IMR-90 (cell line): ENCODE data around the gene TEPSIN. TPM values are rescaled to one million over a fixed set of nuclear protein-coding genes. Genes with fewer than 3 reads are reported as not detected.

Experiments used
- ATAC-seq: fragments of 200-7000 bp; cut with Tn5 transposase; 2 replicates; pipeline ENCODE4 v1.9.1; 2020; ENCODE audit warnings: low read depth, mild to moderate bottlenecking, moderate library complexity
- BruUV-seq: library from RNA; stranded (reverse); fragments of 400-500 nt; replicated peaks from 2 replicates; lab custom pipeline; 2021; lab: Mats Ljungman, UMichigan
- CTCF ChIA-PET: fragments of 300-600 bp; formaldehyde crosslinking; extraction: SDS; loops from one replicate; lab custom pipeline; 2021; ENCODE audit warnings: antibody characterized with exemption; lab: Yijun Ruan, JAX
- POLR2A ChIA-PET: fragments of 300-600 bp; sonication (Branson Sonifier 250); formaldehyde crosslinking; loops from one replicate; lab custom pipeline; 2022; ENCODE audit warnings: antibody characterized with exemption; ENCODE audit not compliant: unreplicated experiment; lab: Charles Lee
- DNase-seq: peaks from one replicate; pipeline ENCODE4 v3.0.0; 2013
- H2AFZ ChIP-seq: replicated peaks from 2 replicates; pipeline ENCODE3; 2013; ENCODE audit warnings: low read length, mild to moderate bottlenecking; ENCODE audit not compliant: poor library complexity
- H2AK5ac ChIP-seq: 2 replicates; pipeline ENCODE4 v1.6.1; 2013; ENCODE audit warnings: low read depth, low read length, inconsistent platforms
- H2AK9ac ChIP-seq: replicated peaks from 2 replicates; pipeline ENCODE3; 2013; ENCODE audit warnings: mild to moderate bottlenecking, low read depth, low read length, moderate library complexity; ENCODE audit not compliant: poor library complexity
- H2BK120ac ChIP-seq: 2 replicates; pipeline ENCODE4 v1.6.1; 2013; ENCODE audit warnings: low read depth, low read length, inconsistent platforms
- H2BK15ac ChIP-seq: 3 replicates; pipeline ENCODE4 v1.6.1; 2013; ENCODE audit warnings: low read depth, low read length, inconsistent platforms
- H2BK20ac ChIP-seq: 2 replicates; pipeline ENCODE4 v1.6.1; 2013; ENCODE audit warnings: low read depth, mild to moderate bottlenecking, inconsistent platforms, low read length, moderate library complexity
- H2BK5ac ChIP-seq: 2 replicates; pipeline ENCODE4 v1.6.1; 2013; ENCODE audit warnings: mild to moderate bottlenecking, low read depth, low read length, inconsistent platforms; ENCODE audit not compliant: poor library complexity, severe bottlenecking
- H3K14ac ChIP-seq: replicated peaks from 2 replicates; pipeline ENCODE4 v1.6.1; 2013; ENCODE audit warnings: low read depth, low read length, inconsistent platforms
- H3K18ac ChIP-seq: 2 replicates; pipeline ENCODE4 v1.6.1; 2013; ENCODE audit warnings: low read depth, low read length, control low read depth
- H3K23ac ChIP-seq: 2 replicates; pipeline ENCODE4 v1.6.1; 2013; ENCODE audit warnings: low read depth, low read length, inconsistent platforms
- H3K27ac ChIP-seq: 2 replicates; pipeline ENCODE4 v1.5.1; 2013; ENCODE audit warnings: mild to moderate bottlenecking, control low read depth, low read length; ENCODE audit not compliant: insufficient read depth
- H3K27me3 ChIP-seq: 2 replicates; pipeline ENCODE4 v1.6.1; 2013; ENCODE audit warnings: low read length; ENCODE audit not compliant: control insufficient read depth, insufficient read depth
- H3K36me3 ChIP-seq: 2 replicates; pipeline ENCODE4 v1.6.1; 2013; ENCODE audit warnings: low read length, mixed read lengths; ENCODE audit not compliant: control insufficient read depth, insufficient read depth
- H3K4ac ChIP-seq: 2 replicates; pipeline ENCODE4 v1.6.1; 2013; ENCODE audit warnings: low read depth, low read length, inconsistent platforms
- H3K4me1 ChIP-seq: 2 replicates; pipeline ENCODE4 v1.6.1; 2013; ENCODE audit warnings: low read length, mixed read lengths; ENCODE audit not compliant: control insufficient read depth, insufficient read depth
- H3K4me2 ChIP-seq: 2 replicates; pipeline ENCODE4 v1.6.1; 2013; ENCODE audit warnings: low read depth, mild to moderate bottlenecking, control low read depth, low read length, moderate library complexity
- H3K4me3 ChIP-seq: 2 replicates; pipeline ENCODE4 v1.5.1; 2013; ENCODE audit warnings: low read depth, mild to moderate bottlenecking, control low read depth, low read length, moderate library complexity; ENCODE audit not compliant: insufficient read depth
- H3K56ac ChIP-seq: 2 replicates; pipeline ENCODE4 v1.6.1; 2013; ENCODE audit warnings: low read length, inconsistent platforms; ENCODE audit not compliant: insufficient read depth; ENCODE audit errors: extremely low read depth
- H3K79me1 ChIP-seq, 2 experiments: 2 replicates each; pipeline ENCODE4 v1.6.1; 2013; ENCODE audit warnings: low read length in 2 of 2, inconsistent platforms in 1 of 2, low read depth in 1 of 2
- H3K9ac ChIP-seq: 2 replicates; pipeline ENCODE4 v1.6.1; 2013; ENCODE audit warnings: low read depth, low read length, control low read depth
- H3K9me1 ChIP-seq: 2 replicates; pipeline ENCODE4 v1.6.1; 2013; ENCODE audit warnings: low read length, inconsistent platforms; ENCODE audit not compliant: insufficient read depth
- H3K9me3 ChIP-seq: 2 replicates; pipeline ENCODE4 v1.6.1; 2013; ENCODE audit warnings: low read length; ENCODE audit not compliant: control insufficient read depth, insufficient read depth
- H4K20me1 ChIP-seq: 2 replicates; pipeline ENCODE4 v1.6.1; 2013; ENCODE audit warnings: low read length, inconsistent platforms; ENCODE audit not compliant: insufficient read depth
- H4K5ac ChIP-seq: 2 replicates; pipeline ENCODE4 v1.6.1; 2013; ENCODE audit warnings: mild to moderate bottlenecking, low read depth, low read length, control low read depth
- H4K8ac ChIP-seq, 2 experiments: 2 replicates each; pipeline ENCODE4 v1.6.1; 2013; ENCODE audit warnings: low read depth in 2 of 2, low read length in 2 of 2, control low read depth in 1 of 2, inconsistent platforms in 1 of 2
- H4K91ac ChIP-seq: 2 replicates; pipeline ENCODE4 v1.6.1; 2013; ENCODE audit warnings: low read depth, low read length, inconsistent platforms; ENCODE audit not compliant: insufficient read depth
- CEBPB ChIP-seq: IDR thresholded peaks from 2 replicates; pipeline ENCODE4 v1.6.1; 2012; ENCODE audit warnings: low read depth, low read length, improper control_type of control experiment
- CTCF ChIP-seq: conservative IDR thresholded peaks from 2 replicates; pipeline ENCODE4 v1.5.1; 2012; ENCODE audit warnings: mild to moderate bottlenecking, low read depth, low read length, improper control_type of control experiment
- FOS ChIP-seq: fragments of 150-350 bp; IDR thresholded peaks from 2 replicates; pipeline ENCODE4 v1.6.1; 2016; ENCODE audit warnings: low read depth, low read length
- MXI1 ChIP-seq: IDR thresholded peaks from 2 replicates; pipeline ENCODE4 v1.6.1; 2012; ENCODE audit warnings: low read depth, mild to moderate bottlenecking, low read length, moderate library complexity, borderline replicate concordance
- NFE2L2 ChIP-seq: fragments of 150-350 bp; IDR thresholded peaks from 2 replicates; pipeline ENCODE4 v1.6.1; 2016; ENCODE audit warnings: low read depth, mild to moderate bottlenecking, low read length
- POLR2A ChIP-seq: IDR thresholded peaks from 2 replicates; pipeline ENCODE4 v1.6.1; 2012; ENCODE audit warnings: mild to moderate bottlenecking, low read depth, low read length
- RAD21 ChIP-seq: IDR thresholded peaks from 2 replicates; pipeline ENCODE4 v1.6.1; 2012; ENCODE audit warnings: low read length, improper control_type of control experiment
- RFX5 ChIP-seq: IDR thresholded peaks from 2 replicates; pipeline ENCODE4 v1.8.0; 2012; ENCODE audit warnings: low read depth, mild to moderate bottlenecking, low read length, moderate library complexity
- SMC3 ChIP-seq: fragments of 150-350 bp; IDR thresholded peaks from 2 replicates; pipeline ENCODE4 v1.6.1; 2016; ENCODE audit warnings: low read depth, mild to moderate bottlenecking, antibody characterized with exemption, low read length, moderate library complexity
- WGBS, 2 experiments: methylation state at CpG; one replicate each; pipeline versions ENCODE4 v1.1.5 to v1.1.7; 2013; ENCODE audit warnings: missing lambda C conversion rate in 2 of 2; ENCODE audit not compliant: insufficient read length in 1 of 2; ENCODE audit errors: extremely low coverage in 2 of 2; 5-methylcytosine and 5-hydroxymethylcytosine counted together
- dilution Hi-C: fragments of 300-500 bp; cut with HindIII; formaldehyde crosslinking; loops from one replicate; pipeline ENCODE4 v1.14.3; 2018; ENCODE audit warnings: low sequenced_read_pairs; ENCODE audit not compliant: unreplicated experiment
- in situ Hi-C: fragments of 300-500 bp; cut with MboI; formaldehyde crosslinking; loops from 3 replicates; pipeline ENCODE4 v1.14.3; 2019; ENCODE audit warnings: low sequenced_read_pairs, inconsistent platforms, mixed read lengths
- intact Hi-C: fragments of 100-400 bp; cut with micrococcal nuclease; formaldehyde crosslinking; loops from 2 replicates; pipeline ENCODE4 v1.10.0; 2022
- polyA plus RNA-seq, 3 experiments: library from polyadenylated mRNA; depleted of rRNA; stranded (reverse); fragments of >200 nt; gene quantifications; 2 replicates each; pipeline ENCODE4 v1.2.3, GENCODE V29; 2012; ENCODE audit warnings: low replicate concordance in 1 of 3
- total RNA-seq: library from RNA; depleted of rRNA; stranded (reverse); fragments of >200 nt; gene quantifications from 2 replicates; pipeline ENCODE4 v1.2.3, GENCODE V29; 2012

TEPSIN gene
- total and polyA plus RNA-seq, 2 of the 4 experiments (the other 2 are of a cell fraction): 3.2 to 28.1 TPM

- intact Hi-C loops (no loop called here), dilution Hi-C loops (no loop called here)
- POLR2A ChIA-PET: no interaction called here
These were observed 4.4 kb downstream of the TEPSIN start for GRCh38 chr17:81234506-81234855.

More at GRCh38 chr17:81234506-81234855, 4.4 kb downstream of the TEPSIN start:
- no peak overlapping the region for H3K18ac ChIP-seq
- no peak overlapping the region for H3K4ac ChIP-seq
- no peak overlapping the region for H2BK5ac ChIP-seq
- no peak overlapping the region for H3K9ac ChIP-seq
- CTCF ChIA-PET: interaction anchor here (0.5 kb wide), 1 partner anchor 82 kb away, joined by 4 read pairs; no protein-coding TSS in a partner anchor
- H3K27ac ChIP-seq: no peak overlapping the region
- WGBS, 2 experiments: 85% methylated on average over 11 of the region's 13 CpGs; no CpG with 5 or more reads in 1 of the 2 experiments
- no peak overlapping the region for H3K56ac ChIP-seq
- H3K23ac ChIP-seq: no peak overlapping the region
- no peak overlapping the region for H2BK120ac ChIP-seq
- no peak overlapping the region for H4K8ac ChIP-seq
- BruUV-seq: no TSS peak
- H2AK5ac ChIP-seq: no peak overlapping the region
- H3K4me2 ChIP-seq: no peak overlapping the region
- no peak overlapping the region for H3K14ac ChIP-seq
- H3K9me1 ChIP-seq: 0 out of 2 replicates have a peak, but pooled peaks cover 5% of the 10 kb centered on the region
- H2BK15ac ChIP-seq: no peak overlapping the region
- no peak overlapping the region for H2BK20ac ChIP-seq
- no peak overlapping the region for H3K4me3 ChIP-seq
- in situ Hi-C loops: no loop called here
- peaks cover 39% of the 10 kb centered on the region for H4K20me1 ChIP-seq
- no peaks in the 10 kb centered on the region for H3K27me3 ChIP-seq
- peaks cover 8% of the 10 kb centered on the region for H3K4me1 ChIP-seq
- H3K36me3 ChIP-seq: peaks cover 32% of the 10 kb centered on the region
- TF ChIP-seq CTCF (no peak), CEBPB (no peak), SMC3 (no peak), RAD21 (no peak), MXI1 (no peak), RFX5 (no peak), POLR2A (no peak), NFE2L2 (no peak), FOS (no peak)
- DNase-seq (no peak), ATAC-seq (no peak)
- H4K5ac ChIP-seq: no peak overlapping the region
- H3K9me3 ChIP-seq: no peaks in the 10 kb centered on the region
- H2AK9ac ChIP-seq: no peak overlapping the region
- no peak overlapping the region for H4K91ac ChIP-seq
- peaks cover 17 to 56% of the 10 kb centered on the region in 2 experiments for H3K79me1 ChIP-seq
- H2AFZ ChIP-seq: no peak overlapping the region
